HL-60 (cell line): ENCODE results near the gene WDR64.

ENCODE experiments used
- GABPA ChIP-seq: IDR thresholded peaks from 2 replicates; pipeline ENCODE4 v1.6.1; 2012; ENCODE audit warnings: low read depth
- POLR2AphosphoS5 ChIP-seq: IDR thresholded peaks from 2 replicates; pipeline ENCODE4 v1.6.1; 2012; ENCODE audit warnings: low read depth
- SPI1 ChIP-seq: IDR thresholded peaks from 2 replicates; pipeline ENCODE4 v1.6.1; 2012; ENCODE audit warnings: low read depth, mild to moderate bottlenecking, borderline replicate concordance
- TF ChIP-seq, protein P1 (sequence below): IDR thresholded peaks from 2 replicates; pipeline ENCODE4 v1.6.1; 2012; ENCODE audit warnings: low read depth; ENCODE audit not compliant: insufficient replicate concordance
- TF ChIP-seq, protein P2 (sequence below): IDR thresholded peaks from one replicate; pipeline ENCODE4 v1.5.1; 2011; ENCODE audit warnings: low read length, control low read depth, inconsistent platforms; ENCODE audit not compliant: insufficient read depth

DNA sequence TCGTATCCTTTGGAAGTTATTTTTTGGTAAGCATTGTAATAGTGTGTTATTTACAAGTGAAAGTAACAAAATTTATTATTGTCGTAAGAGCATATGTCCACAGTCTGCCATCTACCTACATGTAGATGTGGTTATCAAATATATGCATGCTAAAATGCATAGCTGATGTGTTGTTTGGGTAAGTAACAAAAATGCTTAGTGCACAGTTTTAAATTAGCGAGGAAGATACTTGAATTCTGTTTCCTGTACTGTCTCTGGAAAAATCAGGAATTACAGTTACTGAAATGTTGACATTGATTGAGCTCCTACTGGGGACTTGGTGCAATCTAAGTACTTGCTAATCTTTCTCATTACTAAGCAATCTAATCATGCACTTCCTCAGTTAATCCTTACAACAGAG is 14.3 kb downstream of the WDR64 start:
- TF ChIP-seq, protein P1, sequence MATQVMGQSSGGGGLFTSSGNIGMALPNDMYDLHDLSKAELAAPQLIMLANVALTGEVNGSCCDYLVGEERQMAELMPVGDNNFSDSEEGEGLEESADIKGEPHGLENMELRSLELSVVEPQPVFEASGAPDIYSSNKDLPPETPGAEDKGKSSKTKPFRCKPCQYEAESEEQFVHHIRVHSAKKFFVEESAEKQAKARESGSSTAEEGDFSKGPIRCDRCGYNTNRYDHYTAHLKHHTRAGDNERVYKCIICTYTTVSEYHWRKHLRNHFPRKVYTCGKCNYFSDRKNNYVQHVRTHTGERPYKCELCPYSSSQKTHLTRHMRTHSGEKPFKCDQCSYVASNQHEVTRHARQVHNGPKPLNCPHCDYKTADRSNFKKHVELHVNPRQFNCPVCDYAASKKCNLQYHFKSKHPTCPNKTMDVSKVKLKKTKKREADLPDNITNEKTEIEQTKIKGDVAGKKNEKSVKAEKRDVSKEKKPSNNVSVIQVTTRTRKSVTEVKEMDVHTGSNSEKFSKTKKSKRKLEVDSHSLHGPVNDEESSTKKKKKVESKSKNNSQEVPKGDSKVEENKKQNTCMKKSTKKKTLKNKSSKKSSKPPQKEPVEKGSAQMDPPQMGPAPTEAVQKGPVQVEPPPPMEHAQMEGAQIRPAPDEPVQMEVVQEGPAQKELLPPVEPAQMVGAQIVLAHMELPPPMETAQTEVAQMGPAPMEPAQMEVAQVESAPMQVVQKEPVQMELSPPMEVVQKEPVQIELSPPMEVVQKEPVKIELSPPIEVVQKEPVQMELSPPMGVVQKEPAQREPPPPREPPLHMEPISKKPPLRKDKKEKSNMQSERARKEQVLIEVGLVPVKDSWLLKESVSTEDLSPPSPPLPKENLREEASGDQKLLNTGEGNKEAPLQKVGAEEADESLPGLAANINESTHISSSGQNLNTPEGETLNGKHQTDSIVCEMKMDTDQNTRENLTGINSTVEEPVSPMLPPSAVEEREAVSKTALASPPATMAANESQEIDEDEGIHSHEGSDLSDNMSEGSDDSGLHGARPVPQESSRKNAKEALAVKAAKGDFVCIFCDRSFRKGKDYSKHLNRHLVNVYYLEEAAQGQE: no peak
- TF ChIP-seq POLR2AphosphoS5: no peak
- TF ChIP-seq, protein P2, sequence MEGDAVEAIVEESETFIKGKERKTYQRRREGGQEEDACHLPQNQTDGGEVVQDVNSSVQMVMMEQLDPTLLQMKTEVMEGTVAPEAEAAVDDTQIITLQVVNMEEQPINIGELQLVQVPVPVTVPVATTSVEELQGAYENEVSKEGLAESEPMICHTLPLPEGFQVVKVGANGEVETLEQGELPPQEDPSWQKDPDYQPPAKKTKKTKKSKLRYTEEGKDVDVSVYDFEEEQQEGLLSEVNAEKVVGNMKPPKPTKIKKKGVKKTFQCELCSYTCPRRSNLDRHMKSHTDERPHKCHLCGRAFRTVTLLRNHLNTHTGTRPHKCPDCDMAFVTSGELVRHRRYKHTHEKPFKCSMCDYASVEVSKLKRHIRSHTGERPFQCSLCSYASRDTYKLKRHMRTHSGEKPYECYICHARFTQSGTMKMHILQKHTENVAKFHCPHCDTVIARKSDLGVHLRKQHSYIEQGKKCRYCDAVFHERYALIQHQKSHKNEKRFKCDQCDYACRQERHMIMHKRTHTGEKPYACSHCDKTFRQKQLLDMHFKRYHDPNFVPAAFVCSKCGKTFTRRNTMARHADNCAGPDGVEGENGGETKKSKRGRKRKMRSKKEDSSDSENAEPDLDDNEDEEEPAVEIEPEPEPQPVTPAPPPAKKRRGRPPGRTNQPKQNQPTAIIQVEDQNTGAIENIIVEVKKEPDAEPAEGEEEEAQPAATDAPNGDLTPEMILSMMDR: no peak
- no peak for TF ChIP-seq SPI1
- no peak for TF ChIP-seq GABPA
